A673 (cell line): Measurements from ENCODE around the gene HOXC5. TPM values are rescaled to one million over a fixed set of nuclear protein-coding genes. Genes with fewer than 3 reads are reported as not detected.
A peak's percentile ranks its signal among the peaks of the same experiment; 100 is the strongest.

Experiments
- BruUV-seq: library from RNA; stranded (reverse); fragments of 400-500 nt; replicated peaks from 2 replicates; lab custom pipeline; 2021; lab: Mats Ljungman, UMichigan
- CTCF ChIA-PET: fragments of 300-600 bp; sonication (Branson Sonifier 250); formaldehyde crosslinking; loops from one replicate; lab custom pipeline; 2022; ENCODE audit warnings: antibody characterized with exemption; lab: Charles Lee
- POLR2A ChIA-PET: fragments of 300-600 bp; sonication (Branson Sonifier 250); formaldehyde crosslinking; loops from one replicate; lab custom pipeline; 2022; ENCODE audit warnings: antibody characterized with exemption; ENCODE audit not compliant: low non-redundant PET; lab: Charles Lee
- DNase-seq: peaks from one replicate; pipeline ENCODE4 v3.0.0-alpha.2; 2015; ENCODE audit warnings: low spot score
- H3K27ac ChIP-seq: fragments of 200-600 bp; sonication (generic); 2 replicates; pipeline ENCODE4 v1.5.1; 2016; ENCODE audit warnings: mixed run types, low read depth, mild to moderate bottlenecking, mixed read lengths, antibody characterized with exemption, low read length; ENCODE audit not compliant: poor library complexity, severe bottlenecking
- H3K27me3 ChIP-seq: fragments of 200-600 bp; sonication (generic); replicated peaks from 2 replicates; pipeline ENCODE4 v1.6.1; 2017; ENCODE audit warnings: mixed run types, low read depth, mild to moderate bottlenecking, mixed read lengths, antibody characterized with exemption, low read length; ENCODE audit not compliant: insufficient read depth, poor library complexity
- H3K36me3 ChIP-seq: fragments of 200-600 bp; sonication (generic); 2 replicates; pipeline ENCODE4 v1.6.1; 2016; ENCODE audit warnings: mixed run types, mild to moderate bottlenecking, mixed read lengths, antibody characterized with exemption, low read length; ENCODE audit not compliant: insufficient read depth, poor library complexity, severe bottlenecking
- H3K4me1 ChIP-seq: fragments of 200-600 bp; sonication (generic); 2 replicates; pipeline ENCODE4 v1.6.1; 2017; ENCODE audit warnings: mixed run types, mild to moderate bottlenecking, mixed read lengths, antibody characterized with exemption, low read length; ENCODE audit not compliant: insufficient read depth, poor library complexity, severe bottlenecking
- H3K4me3 ChIP-seq: fragments of 200-600 bp; sonication (generic); 2 replicates; pipeline ENCODE4 v1.5.1; 2016; ENCODE audit warnings: low read depth, mixed run types, mild to moderate bottlenecking, mixed read lengths, low read length; ENCODE audit not compliant: poor library complexity, severe bottlenecking
- H3K9me3 ChIP-seq: fragments of 200-600 bp; sonication (generic); 2 replicates; pipeline ENCODE4 v1.6.1; 2016; ENCODE audit warnings: mixed run types, low read depth, mild to moderate bottlenecking, mixed read lengths, antibody characterized with exemption, low read length; ENCODE audit not compliant: poor library complexity, severe bottlenecking
- EZH2 ChIP-seq: fragments of 200-600 bp; sonication (generic); IDR thresholded peaks from 2 replicates; pipeline ENCODE4 v1.6.1; 2017; ENCODE audit warnings: borderline replicate concordance, low read depth, mild to moderate bottlenecking, mixed read lengths, antibody characterized with exemption, low read length; ENCODE audit not compliant: poor library complexity, severe bottlenecking
- intact Hi-C: fragments of 100-400 bp; cut with micrococcal nuclease; formaldehyde crosslinking; loops from one replicate; pipeline ENCODE4 v1.10.0; 2022; ENCODE audit not compliant: unreplicated experiment
- total RNA-seq: library from RNA; stranded (reverse); gene quantifications from 2 replicates; pipeline ENCODE4 v1.2.3, GENCODE V29; 2021
- TF ChIP-seq, protein P1 (sequence below): fragments of 300-800, 200-600 bp; sonication (generic); conservative IDR thresholded peaks from 2 replicates; pipeline ENCODE4 v1.5.1; 2017; ENCODE audit warnings: low read depth, mild to moderate bottlenecking, antibody characterized with exemption, low read length, moderate library complexity, mixed read lengths

The HOXC5 gene
- total RNA-seq, 1 experiment from 2014 or later: 1.9 TPM

DNA sequence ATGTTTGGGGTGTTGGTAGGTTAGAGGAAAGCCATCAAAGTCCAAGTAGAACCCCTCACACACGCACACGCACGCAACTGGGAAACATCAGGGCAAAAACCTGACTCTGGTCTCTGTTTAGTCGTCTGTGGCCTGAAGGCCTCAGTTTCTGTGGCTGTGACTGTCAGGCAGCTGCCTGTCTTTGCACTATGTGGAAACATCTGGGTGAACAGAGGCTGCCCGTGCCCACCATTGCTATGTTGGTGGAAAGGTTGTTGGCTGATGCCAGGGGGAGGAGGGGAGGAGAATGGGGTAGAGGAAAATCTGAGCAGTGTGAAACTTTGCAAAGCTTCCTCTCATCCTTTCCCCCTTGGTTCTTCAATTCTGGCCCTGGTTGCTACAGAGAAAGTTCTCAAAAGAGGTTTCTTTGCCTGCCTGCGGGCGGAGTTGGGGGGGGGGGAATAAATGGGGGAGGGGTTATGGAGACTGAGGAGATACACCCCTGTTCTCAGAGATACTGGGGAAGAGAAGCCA is 40.4 kb upstream of the HOXC5 start:
- Histone ChIP-seq H3K4me1 (peaks cover 85% of the 10 kb centered on the region), H3K27ac (no peak overlapping the region), H3K4me3 (no peak overlapping the region), H3K9me3 (no peaks in the 10 kb centered on the region), H3K27me3 (no peaks in the 10 kb centered on the region), H3K36me3 (no peaks in the 10 kb centered on the region)
- TF ChIP-seq EZH2: no peak
- TF ChIP-seq, protein P1, sequence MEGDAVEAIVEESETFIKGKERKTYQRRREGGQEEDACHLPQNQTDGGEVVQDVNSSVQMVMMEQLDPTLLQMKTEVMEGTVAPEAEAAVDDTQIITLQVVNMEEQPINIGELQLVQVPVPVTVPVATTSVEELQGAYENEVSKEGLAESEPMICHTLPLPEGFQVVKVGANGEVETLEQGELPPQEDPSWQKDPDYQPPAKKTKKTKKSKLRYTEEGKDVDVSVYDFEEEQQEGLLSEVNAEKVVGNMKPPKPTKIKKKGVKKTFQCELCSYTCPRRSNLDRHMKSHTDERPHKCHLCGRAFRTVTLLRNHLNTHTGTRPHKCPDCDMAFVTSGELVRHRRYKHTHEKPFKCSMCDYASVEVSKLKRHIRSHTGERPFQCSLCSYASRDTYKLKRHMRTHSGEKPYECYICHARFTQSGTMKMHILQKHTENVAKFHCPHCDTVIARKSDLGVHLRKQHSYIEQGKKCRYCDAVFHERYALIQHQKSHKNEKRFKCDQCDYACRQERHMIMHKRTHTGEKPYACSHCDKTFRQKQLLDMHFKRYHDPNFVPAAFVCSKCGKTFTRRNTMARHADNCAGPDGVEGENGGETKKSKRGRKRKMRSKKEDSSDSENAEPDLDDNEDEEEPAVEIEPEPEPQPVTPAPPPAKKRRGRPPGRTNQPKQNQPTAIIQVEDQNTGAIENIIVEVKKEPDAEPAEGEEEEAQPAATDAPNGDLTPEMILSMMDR: no peak
- ChIA-PET CTCF (interaction anchor here (0.5 kb wide), 1 partner anchor 89 kb away, joined by 4 read pairs; no protein-coding TSS in a partner anchor), POLR2A (no interaction called here)
- BruUV-seq: no TSS peak
- no peak for DNase-seq
- intact Hi-C loops: no loop called here

DNA sequence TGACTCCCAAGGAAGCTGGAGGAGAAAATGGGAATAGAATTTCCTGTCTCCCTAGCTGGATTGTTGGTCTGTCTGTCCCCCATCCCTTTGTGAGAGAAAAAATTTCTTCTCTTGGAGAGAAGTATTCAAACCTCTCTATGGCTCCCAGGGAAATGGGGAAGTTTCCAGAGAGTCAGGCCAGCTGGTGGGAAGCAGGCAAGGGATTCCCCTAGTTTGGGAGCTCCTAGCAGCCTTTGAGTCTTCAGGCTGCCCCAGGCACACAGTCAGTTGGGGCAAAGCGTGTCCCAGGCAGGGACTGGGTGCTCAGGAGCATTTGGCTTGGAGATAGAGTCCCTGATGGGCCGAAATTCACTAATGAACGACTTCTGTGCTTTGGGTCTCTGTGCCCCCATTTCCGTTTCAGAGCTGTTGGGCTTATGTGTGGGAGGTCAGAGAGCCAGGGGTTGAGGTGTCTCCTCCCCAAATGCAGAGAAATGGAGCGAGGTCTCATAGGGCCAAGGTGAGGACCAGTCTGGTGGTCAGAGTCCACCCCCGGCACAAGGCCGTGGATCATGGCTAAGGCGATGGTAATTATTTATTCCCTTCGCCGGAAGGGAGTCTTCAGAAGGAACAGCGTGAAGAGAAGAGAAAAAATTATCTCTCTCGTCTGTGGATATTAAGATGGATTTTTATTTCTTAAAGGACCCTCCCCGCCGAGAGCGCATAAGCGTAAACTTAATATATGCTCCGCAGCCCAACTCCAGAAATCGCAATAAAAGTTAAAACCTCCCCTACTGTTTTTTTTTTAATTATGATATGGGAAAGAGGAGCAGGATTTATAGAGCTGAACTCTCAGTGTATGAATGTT is 39.5 kb upstream of the HOXC5 start:
- H3K27ac ChIP-seq: peak overlapping the region; percentile 98

GRCh38 chr12:53994009-53994263 is 38.9 kb upstream of the HOXC5 start:
- Histone ChIP-seq H3K4me1 (peaks cover 85% of the 10 kb centered on the region), H3K36me3 (no peaks in the 10 kb centered on the region), H3K4me3 (peak overlapping the region; percentile 70), H3K27ac (peak overlapping the region; percentile 98), H3K27me3 (no peaks in the 10 kb centered on the region), H3K9me3 (no peaks in the 10 kb centered on the region)
- intact Hi-C loops: no loop called here
- no TSS peak for BruUV-seq
- TF ChIP-seq, protein P1: no peak
- TF ChIP-seq EZH2: no peak
- POLR2A ChIA-PET: interaction anchor here (0.8 kb wide), 1 partner anchor 20 kb away, joined by 3 read pairs; no protein-coding TSS in a partner anchor
- CTCF ChIA-PET: no interaction called here
- no peak for DNase-seq

More for the DNA sequence above, 39.5 kb upstream of the HOXC5 start:
- H3K36me3 ChIP-seq: no peaks in the 10 kb centered on the region
- no peak for DNase-seq
- no TSS peak for BruUV-seq
- peak overlapping the region; percentile 70 for H3K4me3 ChIP-seq
- ChIA-PET CTCF (no interaction called here), POLR2A (interaction anchor here (0.8 kb wide), 1 partner anchor 19 kb away, joined by 3 read pairs; no protein-coding TSS in a partner anchor)
- no peaks in the 10 kb centered on the region for H3K9me3 ChIP-seq
- H3K4me1 ChIP-seq: peaks cover 85% of the 10 kb centered on the region
- H3K27me3 ChIP-seq: no peaks in the 10 kb centered on the region
- intact Hi-C loops: no loop called here
- TF ChIP-seq, protein P1: no peak
- TF ChIP-seq EZH2: no peak
